NB4 (cell line): Measurements from ENCODE around the gene LENG8.
"Not testable (repeated sequence)": the region's sequence is repeated elsewhere in the genome, so short reads cannot be mapped to it uniquely, and the experiment has no call there.

Experiments
- DNase-seq: peaks from one replicate; pipeline ENCODE4 v3.0.0; 2010; ENCODE audit warnings: low read depth
- H3K4me3 ChIP-seq: one replicate; pipeline ENCODE4 v1.5.1; 2011; ENCODE audit warnings: mild to moderate bottlenecking, low read depth, low read length, moderate library complexity
- MYC ChIP-seq: IDR thresholded peaks from 2 replicates; pipeline ENCODE4 v1.6.1; 2011; ENCODE audit warnings: low read depth, low read length
- POLR2A ChIP-seq: IDR thresholded peaks from 2 replicates; pipeline ENCODE4 v1.6.1; 2011; ENCODE audit warnings: mild to moderate bottlenecking; ENCODE audit not compliant: insufficient read length; ENCODE audit errors: extremely low read depth
- TF ChIP-seq, protein P1 (sequence below): IDR thresholded peaks from one replicate; pipeline ENCODE4 v1.5.1; 2012; ENCODE audit warnings: low read depth, low read length
- TF ChIP-seq, protein P2 (sequence below): IDR thresholded peaks from 2 replicates; pipeline ENCODE4 v1.6.1; 2011; ENCODE audit warnings: low read depth, low read length

Gene LENG8

DNA sequence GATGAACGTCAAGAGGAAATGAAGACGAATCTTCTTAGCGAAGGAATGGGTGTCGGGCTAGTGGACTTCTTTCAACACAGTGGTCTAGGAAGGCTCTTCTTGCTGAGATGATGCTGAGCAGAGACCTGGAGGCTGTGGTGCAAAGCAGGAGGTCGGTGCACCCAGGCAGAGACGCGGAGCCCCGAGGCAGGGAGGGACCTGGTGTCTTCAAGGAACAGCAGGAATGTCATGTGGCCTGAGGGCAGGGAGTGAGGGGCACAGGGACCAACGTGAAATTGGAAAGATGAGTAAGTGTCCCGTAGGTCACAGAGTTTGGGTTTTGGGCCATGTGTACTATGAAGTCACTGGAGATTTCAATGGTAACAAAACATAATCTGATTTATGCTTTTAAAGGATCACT is 35.5 kb downstream of the LENG8 start:
- TF ChIP-seq POLR2A (no peak), MYC (no peak)
- TF ChIP-seq, protein P1, sequence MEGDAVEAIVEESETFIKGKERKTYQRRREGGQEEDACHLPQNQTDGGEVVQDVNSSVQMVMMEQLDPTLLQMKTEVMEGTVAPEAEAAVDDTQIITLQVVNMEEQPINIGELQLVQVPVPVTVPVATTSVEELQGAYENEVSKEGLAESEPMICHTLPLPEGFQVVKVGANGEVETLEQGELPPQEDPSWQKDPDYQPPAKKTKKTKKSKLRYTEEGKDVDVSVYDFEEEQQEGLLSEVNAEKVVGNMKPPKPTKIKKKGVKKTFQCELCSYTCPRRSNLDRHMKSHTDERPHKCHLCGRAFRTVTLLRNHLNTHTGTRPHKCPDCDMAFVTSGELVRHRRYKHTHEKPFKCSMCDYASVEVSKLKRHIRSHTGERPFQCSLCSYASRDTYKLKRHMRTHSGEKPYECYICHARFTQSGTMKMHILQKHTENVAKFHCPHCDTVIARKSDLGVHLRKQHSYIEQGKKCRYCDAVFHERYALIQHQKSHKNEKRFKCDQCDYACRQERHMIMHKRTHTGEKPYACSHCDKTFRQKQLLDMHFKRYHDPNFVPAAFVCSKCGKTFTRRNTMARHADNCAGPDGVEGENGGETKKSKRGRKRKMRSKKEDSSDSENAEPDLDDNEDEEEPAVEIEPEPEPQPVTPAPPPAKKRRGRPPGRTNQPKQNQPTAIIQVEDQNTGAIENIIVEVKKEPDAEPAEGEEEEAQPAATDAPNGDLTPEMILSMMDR: no peak
- TF ChIP-seq, protein P2, sequence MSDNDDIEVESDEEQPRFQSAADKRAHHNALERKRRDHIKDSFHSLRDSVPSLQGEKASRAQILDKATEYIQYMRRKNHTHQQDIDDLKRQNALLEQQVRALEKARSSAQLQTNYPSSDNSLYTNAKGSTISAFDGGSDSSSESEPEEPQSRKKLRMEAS: no peak
- no peak overlapping the region for H3K4me3 ChIP-seq
- DNase-seq: no peak

DNA sequence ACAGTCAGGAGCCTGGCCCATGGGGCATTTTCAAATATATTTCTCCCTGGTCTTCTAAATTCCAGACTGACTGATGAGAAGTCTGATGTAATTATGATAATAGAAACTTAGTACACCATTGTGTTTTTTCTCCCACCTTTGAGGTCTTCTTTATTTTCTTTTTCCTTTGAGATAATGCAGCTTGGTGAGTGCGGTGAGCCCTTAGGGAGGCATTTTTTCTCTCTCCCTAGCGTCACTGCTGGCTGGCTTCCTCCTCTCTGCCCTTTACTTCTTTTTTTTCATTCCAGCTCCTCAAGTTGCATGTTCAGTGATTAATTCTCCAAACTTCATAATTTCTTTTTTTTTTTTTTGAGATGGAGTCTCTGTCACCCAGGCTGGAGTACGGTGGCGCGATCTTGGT is 36.9 kb downstream of the LENG8 start:
- H3K4me3 ChIP-seq: no peak overlapping the region
- no peak for TF ChIP-seq MYC
- no peak for TF ChIP-seq POLR2A
- TF ChIP-seq, protein P1: no peak
- TF ChIP-seq, protein P2: no peak
- no peak for DNase-seq

DNA sequence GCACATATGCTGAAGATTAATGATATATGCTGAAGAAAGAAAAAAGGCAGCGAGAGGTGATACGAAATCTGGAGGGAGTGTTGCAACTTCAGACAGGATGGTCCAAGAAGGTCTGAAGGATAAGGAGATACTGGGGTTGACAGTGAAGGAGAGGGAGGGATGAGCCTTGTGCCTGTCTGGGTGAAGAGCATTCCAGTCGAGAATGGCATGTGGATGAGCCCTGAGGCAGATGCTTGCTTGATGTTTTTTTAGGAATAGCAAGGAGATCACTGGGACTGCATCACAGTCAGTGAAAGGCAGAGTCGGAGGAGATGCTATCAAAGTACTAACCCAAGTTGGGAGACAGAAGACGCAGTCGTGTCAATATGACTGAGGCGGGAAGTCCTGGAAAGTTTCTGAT is 40.3 kb downstream of the LENG8 start:
- TF ChIP-seq, protein P1: no peak
- TF ChIP-seq POLR2A (no peak), MYC (no peak)
- TF ChIP-seq, protein P2: no peak
- DNase-seq: no peak

GRCh38 chr19:54489766-54490165 is 40.8 kb downstream of the LENG8 start:
- TF ChIP-seq MYC: no peak
- TF ChIP-seq, protein P1: no peak
- TF ChIP-seq, protein P2: no peak
- TF ChIP-seq POLR2A: no peak
- no peak for DNase-seq
- H3K4me3 ChIP-seq: no peak overlapping the region

More for the DNA sequence above, 40.3 kb downstream of the LENG8 start:
- H3K4me3 ChIP-seq: no peak overlapping the region

DNA sequence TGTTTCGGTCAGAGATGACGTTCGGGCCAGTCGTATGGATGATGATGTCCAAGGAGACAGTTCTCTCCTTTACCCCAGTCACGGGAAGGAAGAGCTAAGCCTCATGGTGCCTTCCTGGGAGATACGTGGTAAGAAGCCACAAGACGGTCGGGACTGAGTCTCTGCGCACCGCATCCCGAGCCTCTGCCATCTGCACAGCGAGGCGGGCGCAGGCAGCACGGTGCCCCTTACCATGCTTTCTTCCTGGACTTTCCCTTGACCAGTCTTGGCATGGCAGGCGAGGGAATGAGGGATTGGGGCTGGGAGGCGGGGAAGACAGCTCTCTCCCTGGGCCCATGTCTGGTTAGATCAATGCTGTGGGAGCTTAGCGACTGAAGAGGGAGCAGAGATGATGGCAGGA is 43.6 kb downstream of the LENG8 start:
- TF ChIP-seq, protein P1: no peak
- TF ChIP-seq, protein P2: no peak
- TF ChIP-seq POLR2A (no peak), MYC (no peak)
- no peak overlapping the region for H3K4me3 ChIP-seq
- no peak for DNase-seq

GRCh38 chr19:54493056-54493455 is 44.1 kb downstream of the LENG8 start:
- DNase-seq: not testable (repeated sequence)

More at GRCh38 chr19:54493056-54493455, 44.1 kb downstream of the LENG8 start:
- not testable (repeated sequence) for H3K4me3 ChIP-seq
